CD14-positive monocyte (primary cell): ENCODE data around the gene OR51B4. TPM values are rescaled to one million over a fixed set of nuclear protein-coding genes. Genes with fewer than 3 reads are reported as not detected.
A peak's percentile ranks its signal among the peaks of the same experiment; 100 is the strongest.

Experiments
- DNase-seq, 3 donors: peaks; one replicate each; pipeline ENCODE4 v3.0.0-alpha.2; 2011 to 2022
- H2AFZ ChIP-seq: 2 replicates; pipeline ENCODE4 v1.6.0; 2012; ENCODE audit warnings: mild to moderate bottlenecking, low read depth, low read length, inconsistent platforms; ENCODE audit not compliant: insufficient read depth, poor library complexity, severe bottlenecking
- H3K27ac ChIP-seq, 2 donors: 1 replicate in 1 of 2; 2 replicates in 1 of 2; pipeline ENCODE4 v1.5.1; 2012 to 2013; ENCODE audit warnings: low read length in 2 of 2, control low read depth in 1 of 2, inconsistent platforms in 1 of 2, low read depth in 1 of 2, mild to moderate bottlenecking in 1 of 2
- H3K27me3 ChIP-seq, 2 donors: one replicate each; pipeline versions ENCODE4 v1.6.0 to v1.6.1; 2011 to 2013; ENCODE audit warnings: low read length in 2 of 2; ENCODE audit not compliant: control insufficient read depth in 2 of 2, insufficient read depth in 2 of 2
- H3K36me3 ChIP-seq, 2 donors: replicated peaks in 1 of 2; 1 replicate in 1 of 2; 2 replicates in 1 of 2; pipeline versions ENCODE4 v1.5.1 to v1.6.1; 2012 to 2013; ENCODE audit warnings: low read length in 2 of 2, control low read depth in 1 of 2, inconsistent platforms in 1 of 2, mild to moderate bottlenecking in 1 of 2; ENCODE audit not compliant: insufficient read depth in 2 of 2, control insufficient read depth in 1 of 2
- H3K4me1 ChIP-seq, 2 donors: 1 replicate in 1 of 2; 2 replicates in 1 of 2; pipeline versions ENCODE4 v1.5.1 to v1.6.1; 2012 to 2013; ENCODE audit warnings: low read length in 2 of 2, control low read depth in 1 of 2, inconsistent platforms in 1 of 2, mild to moderate bottlenecking in 1 of 2, moderate library complexity in 1 of 2; ENCODE audit not compliant: insufficient read depth in 2 of 2, control insufficient read depth in 1 of 2
- H3K4me2 ChIP-seq: replicated peaks from 2 replicates; pipeline ENCODE3; 2012; ENCODE audit warnings: low read length, moderate library complexity, mild to moderate bottlenecking; ENCODE audit not compliant: poor library complexity, severe bottlenecking; ENCODE audit errors: extremely low read depth
- H3K4me3 ChIP-seq, 3 experiments: fragments of 200-600 bp in 1 of 3; sonication (generic) in 1 of 3; replicated peaks in 1 of 3; 1 replicate in 2 of 3; 2 replicates in 1 of 3; pipeline ENCODE4 v1.5.1; 2011 to 2013; ENCODE audit warnings: low read length in 3 of 3, mild to moderate bottlenecking in 3 of 3, control low read depth in 2 of 3, low read depth in 2 of 3, inconsistent platforms in 1 of 3, moderate library complexity in 1 of 3
- H3K79me2 ChIP-seq: 2 replicates; pipeline ENCODE4 v1.6.0; 2012; ENCODE audit warnings: mild to moderate bottlenecking, control low read depth, inconsistent platforms, low read length, moderate library complexity; ENCODE audit not compliant: insufficient read depth
- H3K9ac ChIP-seq: 2 replicates; pipeline ENCODE4 v1.6.0; 2017; ENCODE audit warnings: low read length, mild to moderate bottlenecking; ENCODE audit not compliant: insufficient read depth, poor library complexity, severe bottlenecking
- H3K9me3 ChIP-seq, 2 donors: replicated peaks in 1 of 2; 1 replicate in 1 of 2; 2 replicates in 1 of 2; pipeline versions ENCODE4 v1.5.1 to v1.6.1; 2012 to 2013; ENCODE audit warnings: low read length in 2 of 2, control low read depth in 1 of 2; ENCODE audit not compliant: control insufficient read depth in 1 of 2, insufficient read depth in 1 of 2
- H4K20me1 ChIP-seq: 2 replicates; pipeline ENCODE4 v1.6.0; 2012; ENCODE audit warnings: mild to moderate bottlenecking, low read length, control low read depth, moderate library complexity; ENCODE audit not compliant: insufficient read depth
- H3K27ac Mint-ChIP-seq, 7 donors: one replicate each; pipeline ENCODE4 v1.8.0; 2020; ENCODE audit warnings: mild to moderate bottlenecking in 7 of 7, mixed read lengths in 7 of 7, moderate library complexity in 6 of 7, inconsistent platforms in 2 of 7
- H3K27me3 Mint-ChIP-seq, 3 donors: one replicate each; pipeline ENCODE4 v1.8.0; 2021 to 2022; ENCODE audit warnings: low read depth in 3 of 3, mild to moderate bottlenecking in 3 of 3, mixed read lengths in 3 of 3, moderate library complexity in 3 of 3, inconsistent platforms in 1 of 3
- H3K36me3 Mint-ChIP-seq, 2 donors: one replicate each; pipeline ENCODE4 v1.8.0; 2020; ENCODE audit warnings: mixed read lengths in 2 of 2, inconsistent platforms in 1 of 2, mild to moderate bottlenecking in 1 of 2
- H3K4me1 Mint-ChIP-seq: one replicate; pipeline ENCODE4 v1.8.0; 2020; ENCODE audit warnings: mild to moderate bottlenecking, mixed read lengths
- H3K4me3 Mint-ChIP-seq, 2 donors: one replicate each; pipeline ENCODE4 v1.8.0; 2020; ENCODE audit warnings: mild to moderate bottlenecking in 2 of 2, mixed read lengths in 2 of 2, moderate library complexity in 1 of 2
- H3K9me3 Mint-ChIP-seq, 7 donors: one replicate each; pipeline ENCODE4 v1.8.0; 2020 to 2022; ENCODE audit warnings: mixed read lengths in 7 of 7, mild to moderate bottlenecking in 6 of 7, moderate library complexity in 6 of 7, inconsistent platforms in 2 of 7
- CTCF ChIP-seq: fragments of 200-600 bp; IDR thresholded peaks from one replicate; pipeline ENCODE4 v1.8.0; 2022; ENCODE audit warnings: antibody characterized with exemption, mild to moderate bottlenecking
- whole genome bisulfite sequencing: methylation state at CpG from one replicate; pipeline ENCODE4 v1.1.5; 2013; ENCODE audit warnings: missing lambda C conversion rate; ENCODE audit not compliant: insufficient coverage; 5-methylcytosine and 5-hydroxymethylcytosine counted together
- intact Hi-C, 2 donors: fragments of 100-400 bp; cut with micrococcal nuclease; formaldehyde crosslinking; loops; one replicate each; pipeline versions ENCODE4 v1.15.0 to v1.15.1; 2023
- polyA plus RNA-seq, 3 donors: library from polyadenylated mRNA; depleted of rRNA in 1 of 3; unstranded in 2 of 3; stranded (reverse) in 1 of 3; fragments of 300-500 nt in 2 of 3; fragments of >200 nt in 1 of 3; fragmentation: Illumina TruSeq in 2 of 3; gene quantifications; 1 replicate in 2 of 3; 2 replicates in 1 of 3; pipeline ENCODE4 v1.2.3, GENCODE V29; 2012 to 2021

OR51B4 gene
- polyA plus RNA-seq, 3 donors: not detected

DNA sequence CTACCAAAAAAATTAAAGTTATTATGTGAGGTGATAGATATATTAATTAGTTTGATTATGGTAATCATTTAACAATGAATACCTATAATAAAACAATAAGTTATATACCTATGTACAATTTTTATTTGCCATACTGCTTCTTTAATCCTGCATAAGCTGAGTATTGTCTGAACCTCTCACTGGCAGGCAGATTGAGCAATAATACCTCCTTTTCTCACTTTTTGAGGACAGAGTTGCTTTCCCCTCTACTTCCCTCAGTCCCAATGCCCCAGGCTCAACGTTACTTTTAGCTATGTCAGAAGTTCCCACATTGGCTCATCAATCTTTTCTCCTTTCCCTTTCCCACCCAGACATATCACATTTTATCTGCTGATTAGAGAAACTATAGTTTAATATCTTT, 47.8 kb upstream of the OR51B4 start:
- Histone ChIP-seq H3K27me3 (no peaks in the 10 kb centered on the region), H3K36me3 (no peaks in the 10 kb centered on the region), H4K20me1 (no peaks in the 10 kb centered on the region), H3K9me3 (no peaks in the 10 kb centered on the region), H3K79me2 (no peaks in the 10 kb centered on the region), H3K4me1 (no peaks in the 10 kb centered on the region), H2AFZ (no peak overlapping the region), H3K9ac (no peak overlapping the region), H3K27ac (no peak overlapping the region), H3K4me2 (no peak overlapping the region), H3K4me3 (no peak overlapping the region)
- no peak for DNase-seq
- H3K27me3 Mint-ChIP-seq: peaks cover 0 to 4% (median 0%) of the 10 kb centered on the region in 3 donors
- H3K4me3 Mint-ChIP-seq: no peak overlapping the region
- intact Hi-C loops: loop anchor here in 1 of 2 donors (5.0 kb wide), 1 partner anchor 282 kb away; the partner anchor contains the start of gene OR52E1
- no peaks in the 10 kb centered on the region for H3K4me1 Mint-ChIP-seq
- no peaks in the 10 kb centered on the region for H3K36me3 Mint-ChIP-seq
- peaks cover 0 to 8% (median 0%) of the 10 kb centered on the region in 7 donors for H3K9me3 Mint-ChIP-seq
- TF ChIP-seq CTCF: no peak
- no peak overlapping the region for H3K27ac Mint-ChIP-seq
- WGBS: no CpG with 5 or more reads among the region's 1 CpG

DNA sequence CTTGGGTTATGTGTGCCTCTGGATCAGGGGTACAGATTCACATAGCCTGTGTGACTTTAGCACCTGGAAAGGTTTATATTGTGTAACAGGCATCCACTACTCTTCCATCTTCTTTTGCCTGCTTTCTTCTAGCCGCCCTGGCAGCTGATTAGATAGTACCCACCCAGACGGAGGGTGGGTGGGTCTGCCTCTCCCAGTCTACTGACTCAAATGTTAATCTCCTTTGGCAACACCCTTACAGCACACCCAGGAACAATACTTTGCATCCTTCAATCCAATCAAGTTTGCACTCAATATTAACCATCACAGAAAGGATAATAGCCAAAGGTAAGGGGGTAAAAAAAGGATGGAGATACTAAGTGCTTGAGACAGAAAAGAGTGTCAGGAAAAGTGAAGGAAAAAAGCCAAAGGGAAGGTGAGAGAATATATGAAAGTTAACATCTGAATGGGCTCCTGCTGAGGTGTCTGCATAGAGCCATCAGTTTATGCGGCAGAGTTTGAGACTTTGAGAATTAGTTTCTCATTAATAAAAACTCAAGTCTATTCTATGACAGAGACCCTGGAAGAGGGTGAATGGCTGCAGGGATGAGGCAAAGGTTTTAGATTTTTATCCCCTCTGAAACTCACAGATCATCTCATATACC, 46.9 kb upstream of the OR51B4 start:
- Mint-ChIP-seq H3K4me3 (peak overlapping the region in 1 of 2 donors; percentile 50), H3K27ac (peak overlapping the region in 1 of 7 donors; percentile 12), H3K4me1 (no peaks in the 10 kb centered on the region), H3K9me3 (peaks cover 0 to 5% (median 0%) of the 10 kb centered on the region in 7 donors), H3K36me3 (no peaks in the 10 kb centered on the region), H3K27me3 (peaks cover 0 to 1% (median 0%) of the 10 kb centered on the region in 3 donors)
- no peak overlapping the region for H3K4me2 ChIP-seq
- no peaks in the 10 kb centered on the region for H3K27me3 ChIP-seq
- no peaks in the 10 kb centered on the region for H3K36me3 ChIP-seq
- no peak overlapping the region for H3K27ac ChIP-seq
- no peaks in the 10 kb centered on the region for H3K4me1 ChIP-seq
- H3K4me3 ChIP-seq: no peak overlapping the region
- 100% methylated on average over 2 of the region's 3 CpGs for WGBS
- intact Hi-C loops: loop anchor here in 1 of 2 donors (5.0 kb wide), 1 partner anchor 281 kb away; the partner anchor contains the start of gene OR52E1
- no peak overlapping the region for H3K9ac ChIP-seq
- no peak for DNase-seq
- no peak for TF ChIP-seq CTCF
- H2AFZ ChIP-seq: no peak overlapping the region
- no peaks in the 10 kb centered on the region for H3K9me3 ChIP-seq
- no peaks in the 10 kb centered on the region for H3K79me2 ChIP-seq
- no peaks in the 10 kb centered on the region for H4K20me1 ChIP-seq
